Right lobe of liver (tissue), 6 donors: ENCODE results near the gene HOATZ. TPM values are rescaled to one million over a fixed set of nuclear protein-coding genes. Genes with fewer than 3 reads are reported as not detected.

Experiments used
- ATAC-seq, 4 donors: fragments of 200-7000 bp; cut with Tn5 transposase; one replicate each; pipeline ENCODE4 v1.9.1; 2020; ENCODE audit warnings: mild to moderate bottlenecking in 4 of 4, moderate library complexity in 4 of 4
- DNase-seq, 3 donors: peaks; one replicate each; pipeline ENCODE4 v3.0.0-alpha.2; 2020
- H3K27ac ChIP-seq, 3 donors: fragments of 200-600 bp; one replicate each; pipeline ENCODE4 v1.8.0; 2022
- H3K27me3 ChIP-seq, 2 donors: fragments of 200-600 bp; one replicate each; pipeline ENCODE4 v1.8.0; 2022
- H3K36me3 ChIP-seq, 4 donors: fragments of 200-600 bp; sonication (generic) in 1 of 4; one replicate each; pipeline versions ENCODE4 v1.5.1 to v1.8.0; 2017 to 2022; ENCODE audit warnings: control low read depth in 1 of 4
- H3K4me1 ChIP-seq, 4 donors: fragments of 200-600 bp; sonication (generic) in 1 of 4; one replicate each; pipeline versions ENCODE4 v1.5.1 to v1.8.0; 2017 to 2022; ENCODE audit warnings: control low read depth in 1 of 4
- H3K4me3 ChIP-seq, 3 donors: fragments of 200-600 bp; one replicate each; pipeline ENCODE4 v1.8.0; 2022
- H3K9me3 ChIP-seq, 4 donors: fragments of 200-600 bp; sonication (generic) in 1 of 4; one replicate each; pipeline versions ENCODE4 v1.5.1 to v1.8.0; 2017 to 2022; ENCODE audit warnings: control low read depth in 1 of 4
- POLR2A ChIP-seq: fragments of 450-650 bp; IDR thresholded peaks from one replicate; pipeline ENCODE4 v1.6.1; 2017; ENCODE audit warnings: antibody characterized with exemption, mild to moderate bottlenecking
- WGBS: methylation state at CpG from one replicate; pipeline ENCODE4 v1.1.6; 2018; ENCODE audit warnings: low coverage, low lambda C conversion rate; ENCODE audit not compliant: insufficient coverage; ENCODE audit errors: missing lambda C conversion rate; 5-methylcytosine and 5-hydroxymethylcytosine counted together
- intact Hi-C, 2 donors: fragments of 100-400 bp; cut with DNase I; formaldehyde crosslinking; loops; one replicate each; pipeline versions ENCODE4 v1.11.2 to v1.14.1; 2022
- microRNA counts: library from miRNA; unstranded; fragments of <30 nt; microRNA quantifications from one replicate; lab custom pipeline; 2016
- microRNA-seq, 2 donors: library from miRNA; unstranded; fragments of <30 nt; microRNA quantifications; one replicate each; pipeline ENCODE4, GENCODE V29; 2019 to 2020
- small RNA-seq, 2 experiments: library from RNA; depleted of rRNA; stranded (forward); fragments of <200 nt; gene quantifications; one replicate each; pipeline ENCODE3, GENCODE V24; 2016
- total RNA-seq, 6 experiments: library from RNA; depleted of rRNA in 2 of 6; stranded (reverse); fragments of >200 nt in 2 of 6; fragmentation: NEBNext Ultra II Directional in 3 of 6; extraction: Animal tissue kit (Norgen Biotek cat#: 25700) in 3 of 6; gene quantifications; one replicate each; pipeline versions ENCODE4 v1.1.0 to v1.2.4, GENCODE V29; 2016 to 2023
- TF ChIP-seq, protein P1 (sequence below), 4 donors: fragments of 200-600 bp in 3 of 4; fragments of 450-650 bp in 1 of 4; IDR thresholded peaks; one replicate each; pipeline versions ENCODE4 v1.5.1 to v1.8.0; 2016 to 2022; ENCODE audit warnings: antibody characterized with exemption in 4 of 4, mild to moderate bottlenecking in 2 of 4
- donor health status: DM: no; HTN: yes; CAD: no.
- donor health status: DM: no; HTN: no; CAD: no.
- donor health status: DM: no; HTN: no; CAD: no.
- donor health status: DM: no; HTN: yes; CAD: no.
- donor health status: DM: no; HTN: yes; CAD: no.

The HOATZ gene
- total RNA-seq, 6 experiments from 2014 or later, result not detected

DNA sequence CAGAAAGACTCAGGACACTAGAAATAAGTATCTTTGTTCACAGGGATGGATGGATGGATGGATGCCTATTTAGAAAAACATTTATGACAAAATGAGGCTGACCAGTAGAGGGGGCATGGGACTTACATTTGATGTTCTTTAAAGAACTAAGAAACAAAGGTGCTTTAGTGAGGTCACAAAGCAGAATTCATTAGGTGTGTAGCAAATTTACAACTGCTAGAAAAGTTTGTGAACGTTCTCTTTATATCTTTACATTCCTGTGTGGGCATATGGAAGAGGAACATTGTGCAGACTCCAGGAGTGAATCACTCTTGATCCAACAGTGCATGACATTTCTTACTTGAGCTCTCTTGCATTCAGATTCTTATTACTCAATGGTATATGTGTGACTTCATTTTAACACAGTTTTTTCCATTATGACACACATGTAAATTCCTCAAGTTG lies 71.8 kb downstream of the HOATZ start:
- Histone ChIP-seq H3K4me3 (no peak overlapping the region), H3K36me3 (no peaks in the 10 kb centered on the region), H3K4me1 (no peaks in the 10 kb centered on the region), H3K27me3 (no peaks in the 10 kb centered on the region), H3K27ac (no peak overlapping the region), H3K9me3 (no peaks in the 10 kb centered on the region)
- DNase-seq (no peak), ATAC-seq (peak; percentile 80 to 85 (median 81))
- intact Hi-C loops, result loop anchor here in 1 of 2 donors (10.0 kb wide), 1 partner anchor 258 kb away; no protein-coding TSS in a partner anchor
- TF ChIP-seq POLR2A, result no peak
- TF ChIP-seq, protein P1, sequence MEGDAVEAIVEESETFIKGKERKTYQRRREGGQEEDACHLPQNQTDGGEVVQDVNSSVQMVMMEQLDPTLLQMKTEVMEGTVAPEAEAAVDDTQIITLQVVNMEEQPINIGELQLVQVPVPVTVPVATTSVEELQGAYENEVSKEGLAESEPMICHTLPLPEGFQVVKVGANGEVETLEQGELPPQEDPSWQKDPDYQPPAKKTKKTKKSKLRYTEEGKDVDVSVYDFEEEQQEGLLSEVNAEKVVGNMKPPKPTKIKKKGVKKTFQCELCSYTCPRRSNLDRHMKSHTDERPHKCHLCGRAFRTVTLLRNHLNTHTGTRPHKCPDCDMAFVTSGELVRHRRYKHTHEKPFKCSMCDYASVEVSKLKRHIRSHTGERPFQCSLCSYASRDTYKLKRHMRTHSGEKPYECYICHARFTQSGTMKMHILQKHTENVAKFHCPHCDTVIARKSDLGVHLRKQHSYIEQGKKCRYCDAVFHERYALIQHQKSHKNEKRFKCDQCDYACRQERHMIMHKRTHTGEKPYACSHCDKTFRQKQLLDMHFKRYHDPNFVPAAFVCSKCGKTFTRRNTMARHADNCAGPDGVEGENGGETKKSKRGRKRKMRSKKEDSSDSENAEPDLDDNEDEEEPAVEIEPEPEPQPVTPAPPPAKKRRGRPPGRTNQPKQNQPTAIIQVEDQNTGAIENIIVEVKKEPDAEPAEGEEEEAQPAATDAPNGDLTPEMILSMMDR (IDR thresholded peaks at IDR 0.05), result peak; percentile 56 to 69 (median 56)
- WGBS, result 22% methylated on average over 1 of the region's 1 CpG

MicroRNAs within 50 kb of the gene (microRNA counts, 767-probe panel; counts per million panel counts)
- microRNA hsa-miR-34b-3p (lab: Ali Mortazavi, UCI), result 237 counts per million
- microRNA hsa-miR-34c-3p (lab: Ali Mortazavi, UCI), result 237 counts per million
- 237 counts per million for microRNA hsa-miR-34c-5p (lab: Ali Mortazavi, UCI)

Small RNA genes within 50 kb of the gene (microRNA-seq; reads per million reads assigned to microRNA genes)
- gene MIR34B (0 to 0.29 reads per million in 2 donors), gene MIR34C (1.9 to 2.3 reads per million in 2 donors)

Small RNA genes within 50 kb of the gene (small RNA-seq; reads per million reads assigned to genes)
- 0.13 to 0.19 reads per million in 2 experiments for gene MIR34B
- gene MIR34C, result 0.52 to 1.1 reads per million in 2 experiments

Other genes starting within 250 kb of the HOATZ start
- under 1 TPM; 0.39 to 0.86 (median 0.52) TPM for gene POU2AF3, start 216.2 kb upstream of the HOATZ start, total RNA-seq
- gene POU2AF1, start 135.5 kb upstream of the HOATZ start, total RNA-seq, result 1 to 10 TPM in 2 of 6 experiments, under 1 TPM in 4; 0.06 to 2.4 (median 0.63) TPM
- gene BTG4, start 2.4 kb upstream of the HOATZ start, total RNA-seq, result not detected
- gene LAYN, start 25.9 kb downstream of the HOATZ start, total RNA-seq, result 1 to 10 TPM in 1 of 6 experiments, under 1 TPM in 5; 0.19 to 2.0 (median 0.59) TPM
- 10 to 100 TPM; 15.4 to 39.5 (median 26.4) TPM for gene SIK2, start 87.7 kb downstream of the HOATZ start, total RNA-seq